HG03159 (cell line): ENCODE measurements around the gene TP53INP2.
"Not testable (repeated sequence)": the region's sequence is repeated elsewhere in the genome, so short reads cannot be mapped to it uniquely, and the experiment has no call there.

ENCODE experiments used
- ATAC-seq: cut with Tn5 transposase; IDR thresholded peaks from one replicate; pipeline ENCODE4 v1.9.1; 2021; ENCODE audit warnings: mild to moderate bottlenecking, moderate library complexity; ENCODE audit not compliant: unreplicated experiment

TP53INP2 gene

DNA sequence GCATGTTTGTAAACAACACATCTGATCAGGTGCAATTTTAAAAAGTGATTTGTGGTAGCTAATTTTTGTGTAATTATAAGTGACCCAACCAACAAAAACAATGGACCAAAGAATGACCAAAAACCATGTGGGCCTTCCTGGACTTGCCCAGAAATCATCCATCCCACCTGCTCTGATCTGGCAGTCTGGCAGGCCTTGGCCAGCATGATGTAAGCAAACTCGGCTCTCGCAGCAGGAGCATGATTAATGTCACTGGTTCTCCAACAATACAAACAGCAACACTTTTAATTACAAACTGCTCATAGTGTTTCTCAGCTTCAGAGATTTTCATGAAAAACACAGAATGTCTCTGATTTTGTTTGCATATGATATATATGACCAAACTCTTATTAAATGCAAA lies 16.1 kb downstream of the TP53INP2 start:
- no peak for ATAC-seq

DNA sequence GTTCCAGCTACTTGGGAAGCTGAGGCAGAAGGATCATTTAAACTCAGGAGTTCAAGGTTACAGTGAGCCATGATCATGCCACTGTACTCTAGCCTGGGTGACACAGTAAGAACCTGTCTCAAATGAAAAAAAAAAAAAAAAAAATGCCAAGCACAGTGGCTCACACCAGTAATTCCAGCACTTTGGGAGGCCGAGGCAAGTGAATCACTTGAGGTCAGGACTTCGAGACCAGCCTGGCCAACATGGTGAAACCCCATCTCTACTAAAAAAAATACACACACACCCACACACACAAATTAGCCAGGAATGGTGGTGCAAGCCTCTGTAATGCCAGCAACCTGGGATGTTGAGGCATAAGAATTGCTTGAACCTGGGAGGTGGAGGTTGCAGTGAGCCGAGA lies 18.4 kb downstream of the TP53INP2 start:
- not testable (repeated sequence) for ATAC-seq

DNA sequence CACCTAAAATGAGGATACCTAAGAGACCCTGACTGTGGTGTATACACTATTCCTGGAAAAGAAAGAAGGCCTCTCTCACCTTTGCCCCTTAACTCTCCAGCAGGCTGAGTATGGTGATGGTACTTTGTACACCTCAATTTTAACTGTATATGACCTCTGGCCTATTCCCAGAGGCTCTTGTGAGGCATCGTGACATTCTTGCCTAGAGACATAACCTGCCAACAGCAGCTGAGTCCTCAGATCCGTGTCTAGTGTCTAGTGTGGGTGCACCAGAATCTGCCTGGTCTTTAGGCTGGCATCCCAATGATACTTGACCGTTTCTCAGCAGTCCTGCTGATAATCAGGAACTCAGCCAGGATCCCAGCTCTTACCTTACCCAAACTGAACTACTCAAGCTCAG lies 20.0 kb downstream of the TP53INP2 start:
- no peak for ATAC-seq

DNA sequence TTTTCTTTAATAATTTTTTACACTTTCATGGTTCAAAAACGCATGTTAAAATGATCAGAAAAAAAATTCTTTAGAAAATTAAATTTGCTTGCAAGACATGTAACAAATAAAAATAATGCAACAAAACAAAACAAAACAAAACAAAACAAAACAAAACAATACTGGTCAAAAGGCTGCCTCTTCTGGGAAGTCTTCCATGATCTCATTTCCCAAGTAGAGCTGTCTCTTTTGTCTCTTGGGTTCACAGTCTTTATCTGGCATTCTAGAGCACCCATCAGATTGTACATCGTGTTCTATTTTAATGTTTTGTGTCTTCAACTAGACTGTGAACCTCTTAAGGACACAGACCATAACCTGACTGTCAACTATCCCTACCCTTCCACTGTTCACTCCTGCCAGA lies 25.3 kb downstream of the TP53INP2 start:
- no peak for ATAC-seq

DNA sequence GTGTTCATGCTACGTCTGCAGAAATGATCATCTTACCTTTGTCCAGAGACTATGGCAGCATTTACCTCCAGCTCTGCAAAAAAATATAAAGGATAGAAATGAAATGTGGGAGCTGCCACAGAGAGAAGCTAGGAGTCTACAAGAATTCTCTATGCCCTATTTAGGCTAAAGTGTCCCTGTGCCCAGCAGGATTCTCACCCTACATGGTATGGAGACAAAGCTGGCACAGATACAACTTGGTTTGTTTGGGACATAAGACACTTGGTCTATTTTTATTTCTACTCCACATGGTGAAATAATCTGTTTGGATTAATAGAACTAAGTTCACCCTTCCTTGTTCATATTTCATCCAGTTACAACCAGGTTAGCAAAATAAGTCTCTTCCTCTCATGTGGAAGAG lies 28.4 kb downstream of the TP53INP2 start:
- ATAC-seq: no peak

DNA sequence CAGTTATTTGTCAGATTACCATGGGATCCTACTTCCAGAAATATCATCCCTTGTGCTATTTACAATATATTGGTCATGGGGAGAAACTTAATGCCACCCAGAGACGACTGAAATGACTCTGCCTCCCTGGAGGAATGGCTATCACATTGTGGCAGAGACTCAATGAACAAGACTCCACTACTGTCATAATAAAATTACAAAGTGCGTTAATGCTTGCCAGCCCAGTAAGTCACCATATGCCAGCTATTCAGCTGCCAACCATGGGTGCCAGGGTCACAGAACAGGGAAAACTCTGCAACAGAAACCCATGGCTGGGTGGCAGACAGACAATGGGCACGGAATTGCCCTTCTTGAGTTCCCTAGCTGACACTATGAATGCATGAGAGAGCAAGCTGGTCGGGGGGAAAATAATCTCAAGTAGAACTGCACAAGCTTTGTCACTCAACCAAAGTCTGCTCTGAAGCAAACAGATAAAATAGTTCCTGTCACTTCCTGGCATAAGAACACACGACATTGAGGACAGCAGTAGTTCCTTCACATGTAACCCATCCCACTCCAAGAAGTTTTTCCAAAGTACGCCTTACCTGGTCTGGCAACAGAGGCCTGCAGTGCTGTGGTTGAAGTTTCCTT lies 32.1 kb downstream of the TP53INP2 start:
- ATAC-seq: no peak

DNA sequence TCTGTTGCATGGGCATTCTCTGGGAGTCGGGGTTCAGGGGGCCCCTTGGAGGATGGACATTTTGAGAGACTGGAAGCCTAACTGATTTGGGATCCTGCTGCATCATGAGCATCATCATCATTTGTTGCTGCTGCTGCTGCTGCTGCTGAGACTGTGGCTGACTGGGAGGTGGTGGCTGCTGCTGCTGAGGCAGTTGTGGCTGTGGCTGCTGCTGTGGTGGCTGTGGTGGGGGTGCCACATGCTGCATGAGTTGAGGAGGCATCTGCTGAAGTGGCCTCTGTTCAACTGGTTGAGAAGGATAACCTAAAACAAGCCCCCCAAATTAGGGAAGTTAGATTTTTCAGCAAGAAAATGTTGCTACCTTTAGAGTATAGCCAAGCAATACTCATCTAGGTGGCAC lies 38.9 kb downstream of the TP53INP2 start:
- no peak for ATAC-seq

DNA sequence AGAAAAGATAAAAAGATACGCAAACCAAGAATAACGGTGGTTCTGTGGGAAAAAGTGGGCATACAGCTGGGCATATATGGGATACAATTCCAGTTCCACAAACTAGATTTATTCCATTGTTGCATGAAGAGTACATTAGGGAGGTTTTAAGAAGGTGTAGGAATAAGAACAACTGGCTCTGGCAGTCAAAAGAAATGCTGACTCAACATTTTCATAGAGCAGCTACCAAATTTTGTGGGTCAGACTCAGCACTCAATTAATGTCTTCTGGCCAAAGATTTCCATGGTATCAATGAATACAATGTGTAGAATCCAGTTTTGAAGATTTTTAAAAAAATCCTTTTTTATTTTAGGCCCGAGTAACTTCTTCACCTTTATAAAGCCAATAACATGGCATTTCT lies 40.2 kb downstream of the TP53INP2 start:
- no peak for ATAC-seq

DNA sequence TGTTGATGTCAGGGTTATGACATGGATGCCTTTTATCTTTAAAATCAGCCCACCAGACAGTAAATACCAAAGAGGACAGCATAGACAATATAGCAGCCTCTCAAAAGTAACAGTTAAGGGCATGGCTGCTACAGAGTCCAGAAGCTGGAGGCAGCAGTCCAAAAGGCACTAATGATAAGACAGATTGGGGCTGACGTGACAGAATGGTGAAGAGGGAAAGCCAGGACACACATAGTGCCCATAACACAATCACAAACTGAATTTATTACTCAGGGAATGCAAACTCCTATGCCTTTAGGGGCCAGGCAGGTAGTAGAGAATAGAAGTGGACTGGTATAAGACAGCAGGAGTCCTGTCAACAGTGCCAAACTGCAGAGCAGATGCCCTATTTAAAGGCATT lies 40.7 kb downstream of the TP53INP2 start:
- ATAC-seq: no peak

DNA sequence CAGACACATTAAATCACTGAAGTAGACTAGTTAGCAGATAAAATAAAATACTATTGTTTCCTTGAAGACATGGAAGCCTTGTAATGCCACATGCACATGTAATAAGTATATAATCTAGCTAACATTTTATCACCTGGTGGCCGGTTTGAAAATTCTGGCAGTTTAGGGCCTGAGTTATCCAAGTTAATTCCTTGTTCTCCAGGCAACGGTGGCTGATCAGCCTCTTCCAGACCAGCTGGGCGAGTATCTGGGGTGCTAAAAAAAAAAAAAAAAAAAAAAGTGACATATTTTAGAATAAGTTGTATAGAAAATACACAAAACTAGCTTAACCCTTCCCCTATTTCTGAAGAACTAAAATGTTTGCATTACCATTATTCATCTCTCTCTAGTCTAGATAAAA lies 42.5 kb downstream of the TP53INP2 start:
- no peak for ATAC-seq

DNA sequence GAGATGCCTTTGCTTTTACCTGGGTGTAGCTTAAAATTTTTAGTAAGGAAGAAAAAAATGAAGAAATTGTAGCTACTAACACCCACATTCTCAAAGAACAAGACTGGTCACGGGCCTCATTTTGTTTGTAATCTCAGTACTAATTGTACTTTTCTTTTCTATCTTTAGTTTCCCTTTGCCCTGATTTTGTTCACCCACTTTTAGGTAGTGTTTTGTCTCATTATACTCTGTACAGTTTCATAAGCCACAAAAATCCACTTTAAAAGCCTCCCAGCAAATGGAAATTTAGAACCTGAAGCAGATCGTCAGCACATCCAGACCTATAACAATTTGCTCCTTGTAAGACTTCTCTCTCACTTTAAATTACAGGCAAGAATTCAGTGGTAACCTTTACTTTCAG lies 43.3 kb downstream of the TP53INP2 start:
- no peak for ATAC-seq

DNA sequence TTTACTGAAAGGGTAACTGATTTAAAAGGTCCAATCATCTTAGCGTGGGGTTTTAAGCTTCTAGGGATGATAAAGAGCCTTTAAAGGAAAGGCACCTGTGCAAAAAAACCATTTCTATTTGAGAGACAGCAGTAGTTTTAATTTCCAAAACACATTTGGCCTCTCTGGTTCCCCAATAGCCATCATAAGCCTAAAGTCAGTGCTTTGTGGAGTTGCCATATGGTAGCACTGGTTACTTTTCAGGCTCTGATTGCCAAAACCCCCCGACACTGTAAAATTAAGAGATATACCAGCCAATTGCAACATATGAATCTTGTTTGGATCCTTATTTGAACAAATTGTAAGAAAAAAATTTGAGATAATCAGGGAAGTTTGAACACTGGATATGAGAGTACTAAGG lies 44.6 kb downstream of the TP53INP2 start:
- ATAC-seq: no peak

DNA sequence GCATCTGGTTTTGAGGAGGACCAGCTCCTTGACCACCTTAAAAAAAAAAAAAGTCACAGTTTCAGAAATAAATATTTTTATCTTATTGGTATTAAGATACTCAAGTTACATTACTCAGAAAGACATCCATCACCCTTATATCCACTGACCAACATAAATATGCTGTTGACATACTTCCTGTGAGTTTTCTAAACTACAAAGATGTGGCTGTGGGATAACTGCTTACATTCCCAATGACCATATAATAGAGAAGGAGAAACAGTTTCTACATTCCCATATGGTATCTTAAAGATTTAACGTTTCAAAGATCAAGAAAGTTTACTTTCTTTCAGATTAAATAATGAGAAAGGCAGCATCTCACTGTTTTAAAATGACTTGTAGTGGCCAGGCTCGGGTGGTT lies 46.3 kb downstream of the TP53INP2 start:
- no peak for ATAC-seq

DNA sequence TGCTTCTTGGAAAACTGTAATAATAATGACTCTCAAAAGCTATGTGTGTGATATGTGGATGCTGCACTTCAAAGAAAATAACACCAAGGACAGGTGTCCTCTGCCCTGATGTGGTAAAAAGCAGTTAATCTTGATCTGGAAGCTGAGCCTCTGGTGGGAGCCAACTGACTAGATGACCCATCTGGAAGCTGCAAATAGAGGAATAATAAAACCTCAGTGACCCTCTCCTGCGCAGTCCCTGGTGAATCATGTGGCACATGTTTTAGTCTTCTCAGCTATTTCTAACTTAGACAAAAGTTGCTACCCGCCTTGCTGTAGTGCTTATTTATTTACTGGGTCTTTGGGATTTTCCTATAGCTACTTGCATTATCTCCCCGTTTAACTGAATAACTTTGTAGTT lies 47.3 kb downstream of the TP53INP2 start:
- no peak for ATAC-seq

DNA sequence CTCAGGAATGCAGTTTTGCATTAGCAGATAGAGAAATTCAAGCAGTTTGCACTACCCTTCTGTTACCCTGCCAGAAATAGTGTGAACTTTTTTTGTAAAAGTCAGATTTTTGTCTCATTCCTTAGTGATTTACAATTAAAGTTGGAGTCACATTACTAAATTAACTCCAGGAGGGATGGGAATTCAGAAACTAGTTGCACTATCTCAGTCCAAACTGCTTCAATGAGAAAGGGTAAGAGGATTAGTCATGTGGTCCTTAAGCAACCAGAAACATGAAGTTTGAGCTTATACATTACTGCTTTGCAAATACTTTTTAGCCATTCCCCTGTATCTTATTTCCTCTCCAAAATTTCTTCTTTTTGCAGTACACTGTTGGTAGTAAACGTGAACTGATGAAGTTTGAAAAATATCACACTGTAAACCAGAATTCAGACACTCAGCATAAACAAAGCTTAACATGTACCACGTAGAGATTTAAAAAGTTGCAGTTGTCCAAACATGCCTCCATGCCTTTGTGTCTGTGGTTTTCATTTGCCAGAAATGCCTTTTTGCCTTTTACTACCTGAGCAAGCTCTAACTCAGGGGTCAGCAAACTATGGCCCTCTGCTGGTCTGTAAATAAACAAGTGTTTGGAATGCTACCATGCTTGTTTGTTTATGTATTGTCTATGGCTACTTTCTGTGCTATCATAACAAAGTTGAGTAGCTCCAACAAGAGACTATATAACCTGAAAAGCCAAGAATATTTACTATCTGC lies 49.7 kb downstream of the TP53INP2 start:
- ATAC-seq: no peak

DNA sequence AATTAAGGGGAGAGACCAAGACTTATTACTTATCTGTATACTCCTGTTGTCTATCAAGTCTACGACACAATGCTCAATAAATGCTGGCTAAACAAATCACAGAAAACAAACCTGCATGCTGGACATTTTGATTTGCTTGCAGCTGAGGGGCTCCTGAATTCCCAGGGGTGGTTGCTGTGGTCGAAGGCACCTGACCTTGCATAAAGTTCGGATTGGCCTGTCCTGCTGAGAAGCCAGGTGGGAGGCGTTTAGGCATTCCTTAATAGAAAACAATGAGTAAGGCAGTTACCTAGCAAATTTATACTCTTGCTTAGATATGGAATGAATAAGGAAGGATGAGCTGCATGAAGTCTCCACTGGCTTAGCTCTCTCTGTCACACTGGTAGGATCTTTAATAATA lies 50.5 kb downstream of the TP53INP2 start:
- no peak for ATAC-seq

DNA sequence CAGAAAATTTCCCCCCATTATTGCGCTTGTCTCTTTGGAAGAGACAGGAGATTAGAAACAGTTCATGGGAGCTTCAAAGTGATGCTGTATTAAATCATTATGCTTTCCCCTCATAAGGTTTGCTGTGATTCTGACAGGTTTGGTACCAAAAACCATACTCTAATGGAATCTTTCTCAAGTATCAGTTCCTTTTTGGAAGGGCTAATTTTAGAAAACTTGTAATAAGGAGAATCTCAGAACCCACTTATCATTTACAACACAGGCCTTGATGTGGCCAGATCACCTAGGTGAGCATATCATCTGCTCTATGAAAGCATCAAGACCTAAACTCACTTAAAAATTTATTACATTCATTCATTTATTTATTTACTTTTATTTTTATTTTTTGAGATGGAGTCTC lies 51.2 kb downstream of the TP53INP2 start:
- no peak for ATAC-seq

DNA sequence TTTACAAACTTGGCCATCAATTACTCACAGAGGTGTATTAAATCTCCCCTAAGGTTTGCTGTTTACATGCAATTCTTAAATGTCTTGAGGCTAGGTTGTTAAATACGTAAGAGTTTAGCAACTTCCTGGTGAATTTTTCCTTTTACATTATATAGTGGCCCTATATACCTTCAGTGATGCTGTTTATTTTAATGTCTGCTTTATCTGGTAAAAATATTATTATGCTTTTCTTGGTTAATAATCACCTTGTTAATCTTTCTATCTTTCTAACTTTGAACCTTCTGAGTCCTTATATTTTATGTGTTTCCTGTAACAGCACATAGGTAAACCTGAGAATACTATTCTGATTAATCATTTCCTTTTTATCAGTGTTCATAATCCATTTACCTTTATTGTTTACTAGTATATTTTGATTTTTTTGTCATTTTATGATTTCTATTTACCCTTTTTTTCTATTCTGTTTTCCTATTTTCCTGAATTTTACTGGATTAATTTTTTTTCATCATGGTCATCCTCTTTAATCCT lies 57.9 kb downstream of the TP53INP2 start:
- ATAC-seq: no peak
